Measurements from ENCODE around the gene ZNF467.

- TF ChIP-seq CTCF (IDR thresholded peaks at IDR 0.05) (no peak), POLR2A (IDR thresholded peaks at IDR 0.05) (no peak)
Measured at GRCh38 chr7:149821191-149822148, 48.1 kb upstream of the ZNF467 start.

Data from body of pancreas (tissue), 4 donors.